Stimulated activated CD8-positive, alpha-beta memory T cell treated with anti-CD3 and anti-CD28 coated beads, Interleukin-4, amount 100 ng/mL, for 4 hours (primary cell): ENCODE measurements around the gene ACKR1.

ENCODE experiments used
- DNase-seq, 2 donors: peaks; one replicate each; pipeline ENCODE4 v3.0.0-alpha.2; 2020; ENCODE audit warnings: low read depth in 2 of 2, low spot score in 1 of 2

ACKR1 gene

GRCh38 chr1:159218649-159219636 lies 14.3 kb downstream of the ACKR1 start:
- DNase-seq, result no peak

DNA sequence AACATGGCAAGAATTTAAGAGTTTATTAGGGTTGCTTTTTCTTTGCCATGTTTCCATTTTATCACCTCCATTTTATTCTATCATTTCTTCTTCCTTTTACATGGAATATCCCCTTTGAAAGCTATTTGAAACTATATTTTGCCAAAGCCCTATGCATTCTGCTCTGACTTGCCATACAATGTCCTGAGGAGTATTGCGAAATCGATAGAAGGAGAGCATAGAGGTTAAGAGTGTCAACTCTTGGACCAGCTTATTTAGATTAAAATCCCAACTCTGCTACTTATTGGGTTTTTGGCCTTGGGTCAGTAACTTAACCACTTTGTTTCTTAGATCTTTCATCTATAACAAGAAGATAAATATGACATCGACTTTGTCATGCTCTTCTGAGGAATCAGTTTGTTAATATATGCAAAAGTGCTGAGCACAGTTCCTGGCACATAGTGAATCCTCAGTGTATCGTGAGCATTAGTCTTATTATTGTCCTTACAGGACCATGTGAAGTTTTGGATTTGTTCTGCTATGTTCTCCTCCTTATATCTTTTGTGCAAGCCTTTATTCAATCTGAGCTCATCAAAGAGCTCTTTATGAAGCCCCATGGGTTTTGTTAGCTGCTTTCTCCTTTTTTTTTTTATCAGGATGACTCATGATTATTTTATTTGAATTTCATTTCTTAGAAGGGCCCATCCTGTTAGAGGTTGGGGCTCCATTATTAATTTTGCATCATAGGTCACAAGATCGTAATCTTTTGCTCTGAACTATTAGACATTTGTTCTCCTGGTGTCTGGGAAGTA lies 17.6 kb downstream of the ACKR1 start:
- DNase-seq, result no peak

DNA sequence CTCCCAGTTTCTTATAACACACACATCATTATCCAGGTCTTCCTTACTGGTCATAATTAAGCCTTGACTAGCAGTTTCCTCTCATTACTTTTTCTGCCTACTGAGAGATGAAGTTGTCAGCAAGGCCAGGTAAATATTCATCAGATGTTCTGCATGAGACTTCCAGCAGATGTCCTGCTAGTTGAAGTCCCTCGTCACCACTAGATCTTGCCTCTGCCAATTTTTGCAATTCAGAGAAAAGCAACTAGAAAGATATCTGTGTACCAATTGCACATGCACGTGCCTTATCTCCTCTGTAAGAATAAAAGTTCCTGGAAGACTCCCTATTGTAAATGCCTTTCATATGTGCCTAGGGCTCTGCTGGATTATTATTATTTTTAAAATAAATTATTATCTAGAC lies 18.3 kb downstream of the ACKR1 start:
- DNase-seq, result no peak

- no peak for DNase-seq
Observed at GRCh38 chr1:159228554-159228953, 23.9 kb downstream of the ACKR1 start.

- DNase-seq, result no peak
Observed at GRCh38 chr1:159229260-159229885, 24.7 kb downstream of the ACKR1 start.

DNA sequence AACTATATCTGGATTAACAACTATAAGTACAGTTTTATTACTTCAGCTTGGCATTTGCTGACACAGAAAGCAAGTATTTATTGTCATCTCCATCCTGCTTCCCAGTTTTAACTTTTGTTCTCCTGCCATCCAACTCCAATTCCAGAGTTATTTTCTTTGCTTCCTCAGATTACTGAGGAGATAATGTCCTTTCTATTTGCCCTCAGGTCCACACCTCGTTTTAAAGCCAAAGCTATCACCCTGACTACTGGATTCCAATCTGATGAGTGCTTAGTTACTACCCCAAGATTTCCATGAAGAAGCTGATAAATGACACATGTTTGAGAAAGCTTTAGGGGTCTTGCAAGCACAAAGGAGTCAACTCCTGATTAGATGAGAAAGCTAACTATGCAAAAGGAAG lies 25.2 kb downstream of the ACKR1 start:
- DNase-seq, result no peak

DNA sequence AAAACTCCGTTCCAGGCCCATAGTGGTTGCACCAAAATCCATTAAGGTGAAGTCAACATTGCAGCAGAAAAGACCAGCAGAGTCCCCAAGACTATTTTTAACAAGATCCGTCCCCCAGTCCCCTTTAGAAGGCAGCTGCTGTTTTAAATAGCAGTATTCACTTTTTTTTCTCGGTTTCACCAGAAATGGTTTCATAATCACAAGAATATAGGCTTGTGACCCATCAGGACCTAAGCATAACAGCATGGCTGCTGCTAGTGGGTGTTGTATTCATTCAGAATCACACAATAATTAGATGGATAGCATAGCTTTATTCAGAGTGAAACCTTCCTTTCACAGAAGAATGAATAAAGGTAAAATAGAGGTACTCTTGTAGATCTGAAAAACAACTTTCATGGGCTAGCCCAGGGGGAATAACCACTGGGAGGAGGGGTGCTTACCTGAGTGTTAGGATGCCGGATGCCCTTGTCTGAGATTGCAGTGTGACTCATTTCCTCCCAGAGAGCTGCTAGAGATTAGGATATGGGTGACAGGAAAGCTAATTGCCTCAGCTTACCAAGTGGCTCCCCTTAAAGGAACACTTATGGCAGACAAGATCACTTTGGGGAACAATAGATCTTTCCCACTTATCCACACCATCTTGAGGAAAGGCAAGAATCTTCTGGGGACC lies 35.0 kb downstream of the ACKR1 start:
- DNase-seq, result no peak

- DNase-seq, result no peak
Observed at GRCh38 chr1:159247266-159247665, 42.6 kb downstream of the ACKR1 start.

- no peak for DNase-seq
Observed at GRCh38 chr1:159248311-159248710, 43.6 kb downstream of the ACKR1 start.

DNA sequence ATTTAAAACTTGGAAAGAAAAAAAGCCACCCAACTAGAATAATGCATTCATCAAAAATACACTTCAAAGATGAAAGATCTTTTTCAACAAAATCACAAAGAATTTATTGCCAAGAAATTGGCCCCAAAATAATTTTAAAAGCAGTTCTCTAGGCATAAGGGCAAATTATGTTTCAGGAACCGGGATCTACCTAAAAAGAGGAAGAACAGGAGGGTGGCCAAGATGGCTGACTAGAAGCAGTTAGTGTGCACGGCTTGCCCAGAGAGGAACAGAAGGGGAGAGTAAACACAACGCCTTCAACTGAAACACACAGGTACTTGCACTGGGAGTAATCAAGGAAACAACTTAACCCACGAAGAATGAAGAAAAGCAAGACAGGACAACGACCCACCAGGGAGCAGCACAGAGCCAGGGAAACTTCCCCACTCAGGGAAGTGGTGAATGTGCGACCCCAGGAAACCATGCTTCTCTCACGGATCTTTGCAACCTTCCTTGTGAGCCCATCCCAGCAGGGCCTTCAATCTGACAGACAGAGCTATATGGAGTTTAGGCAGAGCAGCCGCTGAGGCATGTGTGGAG lies 46.1 kb downstream of the ACKR1 start:
- DNase-seq, result no peak
